ENCODE measurements around the gene DHX57.

DNA sequence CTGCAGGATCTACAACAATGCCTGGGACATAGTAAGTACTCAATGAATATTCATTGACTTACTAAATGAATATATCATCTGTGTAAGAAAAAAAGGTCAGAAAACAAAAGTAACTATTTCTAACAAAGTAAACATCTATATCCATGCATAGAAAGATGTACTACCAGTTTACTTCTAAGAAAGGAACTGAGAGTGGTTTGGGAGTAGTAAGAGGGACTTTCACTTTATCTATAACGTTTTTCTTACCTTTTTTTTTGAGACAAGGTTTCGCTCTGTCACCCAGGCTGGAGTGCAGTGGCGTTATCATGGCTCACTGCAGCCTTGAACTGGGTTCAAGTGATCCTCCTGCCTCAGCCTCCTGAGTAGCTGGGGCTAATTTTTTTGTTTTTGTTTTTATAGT is 25.7 kb downstream of the DHX57 start:
- TF ChIP-seq, protein P1, sequence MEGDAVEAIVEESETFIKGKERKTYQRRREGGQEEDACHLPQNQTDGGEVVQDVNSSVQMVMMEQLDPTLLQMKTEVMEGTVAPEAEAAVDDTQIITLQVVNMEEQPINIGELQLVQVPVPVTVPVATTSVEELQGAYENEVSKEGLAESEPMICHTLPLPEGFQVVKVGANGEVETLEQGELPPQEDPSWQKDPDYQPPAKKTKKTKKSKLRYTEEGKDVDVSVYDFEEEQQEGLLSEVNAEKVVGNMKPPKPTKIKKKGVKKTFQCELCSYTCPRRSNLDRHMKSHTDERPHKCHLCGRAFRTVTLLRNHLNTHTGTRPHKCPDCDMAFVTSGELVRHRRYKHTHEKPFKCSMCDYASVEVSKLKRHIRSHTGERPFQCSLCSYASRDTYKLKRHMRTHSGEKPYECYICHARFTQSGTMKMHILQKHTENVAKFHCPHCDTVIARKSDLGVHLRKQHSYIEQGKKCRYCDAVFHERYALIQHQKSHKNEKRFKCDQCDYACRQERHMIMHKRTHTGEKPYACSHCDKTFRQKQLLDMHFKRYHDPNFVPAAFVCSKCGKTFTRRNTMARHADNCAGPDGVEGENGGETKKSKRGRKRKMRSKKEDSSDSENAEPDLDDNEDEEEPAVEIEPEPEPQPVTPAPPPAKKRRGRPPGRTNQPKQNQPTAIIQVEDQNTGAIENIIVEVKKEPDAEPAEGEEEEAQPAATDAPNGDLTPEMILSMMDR (IDR thresholded peaks at IDR 0.05) = no peak
- TF ChIP-seq POLR2A (IDR thresholded peaks at IDR 0.05) = no peak

Measured in prostate gland (tissue), 2 donors.